Activated naive CD4-positive, alpha-beta T cell treated with anti-CD3 and anti-CD28 coated beads, Interleukin-2, amount 50 U/mL, for 16 hours (primary cell): ENCODE measurements around the gene ARL6IP6.
"Not testable (repeated sequence)": the region's sequence is repeated elsewhere in the genome, so short reads cannot be mapped to it uniquely, and the experiment has no call there.

Experiments
- DNase-seq: peaks from one replicate; pipeline ENCODE4 v3.0.0-alpha.2; 2020

ARL6IP6 gene

GRCh38 chr2:152723918-152724317 is 5.5 kb downstream of the ARL6IP6 start:
- no peak for DNase-seq

- DNase-seq, result no peak
Observed at GRCh38 chr2:152729844-152730243, 11.4 kb downstream of the ARL6IP6 start.

DNA sequence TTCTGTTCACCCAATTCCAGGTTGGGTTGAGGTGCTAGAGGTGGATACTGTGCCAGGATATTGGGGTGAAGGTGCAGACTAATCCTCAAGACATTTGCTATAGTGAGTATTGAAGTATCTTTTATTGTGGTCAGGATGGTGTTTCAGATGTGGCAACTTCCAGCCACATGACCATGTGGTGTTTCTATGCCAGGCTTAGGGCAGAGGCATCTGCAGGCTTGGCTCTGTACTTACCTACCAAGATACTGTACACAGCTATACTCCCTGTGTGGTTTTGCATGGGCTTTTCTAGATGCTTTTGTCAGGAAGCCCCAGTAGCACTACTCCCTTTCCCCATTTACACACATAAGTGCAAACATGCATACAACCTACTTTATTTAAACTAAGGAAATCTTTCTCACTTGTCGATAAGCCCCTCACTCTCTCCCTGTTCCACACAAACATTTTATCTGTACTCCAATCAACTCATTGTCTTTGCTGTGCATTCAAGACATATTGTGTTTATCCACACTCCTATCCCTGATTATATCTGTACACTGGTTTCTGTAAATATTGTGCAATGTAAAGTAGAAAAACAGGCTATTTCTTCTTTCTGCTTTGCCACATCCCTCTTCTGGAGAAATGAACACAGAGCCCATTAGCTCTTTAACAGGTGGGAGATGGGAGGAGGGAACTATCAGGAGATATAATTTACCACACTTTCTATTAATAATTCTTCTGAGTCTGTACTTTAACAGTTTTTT is 12.3 kb downstream of the ARL6IP6 start:
- DNase-seq, result no peak

DNA sequence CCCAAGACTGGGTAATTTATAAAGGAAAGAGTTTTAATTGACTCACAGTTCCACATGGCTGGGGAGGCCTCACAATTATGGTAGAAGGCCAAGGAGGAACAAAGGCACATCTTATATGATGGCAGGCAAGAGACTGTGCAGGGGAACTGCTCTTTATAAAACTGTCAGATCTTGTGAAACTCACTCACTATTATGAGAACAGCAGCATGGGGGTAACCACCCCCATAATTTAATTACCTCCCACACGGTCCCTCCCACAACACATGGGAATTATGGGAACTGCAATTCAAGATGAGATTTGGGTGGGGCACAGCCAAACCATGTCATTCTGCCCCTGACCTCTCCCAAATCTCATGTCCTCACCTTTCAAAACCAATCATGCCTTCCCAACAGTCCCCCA is 19.1 kb downstream of the ARL6IP6 start:
- DNase-seq, result not testable (repeated sequence)

DNA sequence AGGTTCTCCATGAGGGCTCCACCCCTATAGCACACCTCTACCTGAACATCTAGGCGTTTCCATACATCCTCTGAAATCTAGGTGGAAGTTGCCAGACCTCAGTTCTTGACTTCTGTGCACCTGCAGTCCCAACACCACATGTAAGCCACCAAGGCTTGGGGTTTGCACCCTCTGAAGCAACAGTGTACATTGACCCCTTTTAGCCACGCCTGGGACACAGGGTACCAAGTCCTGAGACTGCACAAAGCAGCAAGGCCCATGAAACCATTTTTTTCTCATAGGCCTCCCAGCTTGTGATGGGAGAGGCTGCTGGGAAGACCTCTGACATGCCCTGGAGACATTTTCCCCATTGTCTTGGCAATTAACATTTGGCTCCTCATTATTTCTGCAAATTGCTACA is 20.0 kb downstream of the ARL6IP6 start:
- DNase-seq, result no peak

DNA sequence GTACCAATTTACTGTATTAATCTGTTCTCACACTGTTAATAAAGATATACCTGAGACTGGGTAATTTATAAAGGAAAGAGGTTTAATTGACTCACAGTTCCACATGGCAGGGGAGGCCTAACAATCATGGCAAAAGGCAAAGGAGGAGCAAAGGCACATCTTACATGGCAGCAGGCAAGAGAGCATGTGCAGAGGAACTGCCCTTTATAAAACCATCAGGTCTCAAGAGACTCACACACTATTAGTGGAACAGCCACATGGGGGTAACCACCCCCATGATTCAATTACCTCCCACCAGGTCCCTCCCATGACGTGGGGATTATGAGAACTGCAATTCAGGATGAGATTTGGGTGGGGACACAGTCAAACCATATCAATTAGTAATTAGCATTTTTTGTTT is 21.3 kb downstream of the ARL6IP6 start:
- not testable (repeated sequence) for DNase-seq

- no peak for DNase-seq
Observed at GRCh38 chr2:152740743-152741328, 22.4 kb downstream of the ARL6IP6 start.

GRCh38 chr2:152743002-152743401 is 24.6 kb downstream of the ARL6IP6 start:
- DNase-seq, result no peak

DNA sequence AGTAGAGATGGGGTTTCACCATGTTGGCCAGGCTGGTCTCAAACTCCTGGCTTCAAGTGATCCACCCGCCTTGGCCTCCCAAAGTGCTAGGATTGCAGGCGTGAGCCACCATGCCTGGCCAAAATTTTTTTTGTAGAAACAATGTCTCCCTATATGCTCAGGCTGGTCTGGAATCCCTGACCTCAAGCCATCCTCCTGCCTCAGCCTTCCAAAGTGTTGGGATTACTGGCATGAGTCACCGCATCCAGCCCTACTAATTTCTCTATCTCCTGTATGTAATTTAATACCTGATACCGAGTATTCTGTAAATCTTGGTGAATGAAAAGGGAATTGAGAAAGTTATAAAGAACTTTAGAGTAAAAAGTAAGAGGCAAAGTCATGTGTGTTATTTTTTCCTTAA is 29.3 kb downstream of the ARL6IP6 start:
- DNase-seq, result not testable (repeated sequence)

- DNase-seq, result no peak
Observed at GRCh38 chr2:152755029-152755428, 36.6 kb downstream of the ARL6IP6 start.

DNA sequence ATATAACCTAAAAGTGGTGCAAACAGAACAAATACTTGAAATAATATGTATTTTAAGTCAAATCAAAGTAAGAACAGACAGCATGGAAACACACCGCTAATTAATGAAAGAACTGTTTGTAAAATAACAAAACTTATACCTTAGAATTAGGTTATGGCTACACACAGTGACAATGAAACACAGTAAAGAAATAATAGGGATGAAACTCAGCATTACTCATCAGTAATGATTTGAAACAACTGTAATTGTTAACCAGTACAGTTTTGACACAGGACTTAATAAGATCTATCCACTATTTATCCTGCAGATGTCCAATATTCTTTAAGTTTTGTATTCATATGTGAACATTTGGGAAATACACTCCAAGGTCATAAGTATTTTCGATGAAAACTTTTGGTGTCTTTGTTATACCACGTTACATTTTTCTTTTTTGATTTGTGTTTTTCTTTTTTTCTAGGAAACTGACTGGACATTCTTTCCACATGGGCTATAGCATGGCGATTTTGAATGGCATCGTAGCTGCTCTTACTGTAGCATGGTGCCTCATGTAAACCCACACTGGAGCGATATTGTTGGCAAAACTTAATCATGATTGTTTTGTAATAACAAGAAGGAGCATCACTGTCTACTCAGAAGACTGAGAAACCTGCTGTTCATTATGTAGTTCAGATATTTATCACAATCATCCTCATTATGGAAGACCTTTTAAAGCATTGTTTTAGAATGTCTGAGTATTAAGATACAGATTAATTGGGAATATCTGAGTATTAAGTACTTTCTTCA is 41.1 kb downstream of the ARL6IP6 start:
- DNase-seq, result no peak

GRCh38 chr2:152761214-152761613 is 42.8 kb downstream of the ARL6IP6 start:
- no peak for DNase-seq

- DNase-seq, result no peak
Observed at GRCh38 chr2:152762202-152762601, 43.8 kb downstream of the ARL6IP6 start.

DNA sequence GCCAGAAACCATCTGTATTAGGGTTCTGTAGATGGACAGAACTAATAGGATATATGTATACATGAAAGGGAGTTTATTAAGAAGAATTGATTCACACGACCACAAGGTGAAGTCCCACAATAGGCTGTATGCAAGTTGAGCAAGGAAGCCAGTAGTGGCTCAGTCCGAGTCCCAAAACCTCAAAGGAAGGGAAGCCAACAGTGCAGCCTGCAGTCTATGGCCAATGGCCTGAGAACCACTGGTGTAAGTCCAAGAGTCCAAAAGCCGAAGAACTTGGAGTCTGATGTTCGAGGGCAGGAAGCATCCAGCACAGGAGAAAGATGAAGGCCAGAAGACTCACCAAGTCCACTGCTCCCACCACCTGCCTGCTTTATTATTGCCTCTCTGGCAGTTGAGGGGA is 44.8 kb downstream of the ARL6IP6 start:
- not testable (repeated sequence) for DNase-seq

- no peak for DNase-seq
Observed at GRCh38 chr2:152763651-152764050, 45.2 kb downstream of the ARL6IP6 start.

DNA sequence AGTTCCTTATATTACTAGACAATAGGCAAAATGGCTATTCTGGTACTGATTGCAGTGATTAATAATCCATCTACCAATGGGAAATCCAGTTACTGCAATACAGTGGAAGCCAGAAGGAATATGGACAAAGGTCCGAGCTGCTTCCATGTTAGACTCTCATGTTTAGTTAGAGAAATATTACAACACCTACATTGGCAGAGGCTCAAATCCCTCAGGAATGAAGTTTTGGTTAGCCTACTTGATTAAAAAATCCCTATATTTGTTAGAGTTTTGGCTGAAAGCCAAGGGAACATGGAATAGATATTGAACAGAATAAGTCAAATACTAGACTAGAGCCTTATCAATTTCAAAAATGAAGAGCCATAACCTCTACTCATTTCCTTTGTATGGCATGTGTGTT is 48.5 kb downstream of the ARL6IP6 start:
- no peak for DNase-seq

DNA sequence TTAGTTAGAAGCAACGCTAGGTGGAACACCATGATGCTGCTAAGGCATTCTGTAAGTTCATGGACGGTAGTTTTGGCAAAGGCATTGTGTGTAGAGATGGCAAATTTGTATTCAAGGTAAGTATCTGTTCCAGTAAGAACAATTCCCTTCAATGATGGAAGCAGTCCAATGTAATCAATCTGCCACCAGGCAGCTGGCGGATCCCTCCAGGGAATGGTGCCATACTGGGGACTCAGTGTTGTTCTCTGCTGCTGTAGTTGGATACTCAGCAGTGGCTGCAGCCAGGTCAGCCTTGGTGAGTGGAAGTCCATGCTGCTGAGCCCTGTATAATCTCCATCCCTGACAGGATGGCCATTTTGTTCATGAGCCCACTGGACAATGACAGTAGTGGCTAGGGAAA is 62.8 kb downstream of the ARL6IP6 start:
- no peak for DNase-seq

GRCh38 chr2:152782171-152782570 is 63.8 kb downstream of the ARL6IP6 start:
- no peak for DNase-seq

DNA sequence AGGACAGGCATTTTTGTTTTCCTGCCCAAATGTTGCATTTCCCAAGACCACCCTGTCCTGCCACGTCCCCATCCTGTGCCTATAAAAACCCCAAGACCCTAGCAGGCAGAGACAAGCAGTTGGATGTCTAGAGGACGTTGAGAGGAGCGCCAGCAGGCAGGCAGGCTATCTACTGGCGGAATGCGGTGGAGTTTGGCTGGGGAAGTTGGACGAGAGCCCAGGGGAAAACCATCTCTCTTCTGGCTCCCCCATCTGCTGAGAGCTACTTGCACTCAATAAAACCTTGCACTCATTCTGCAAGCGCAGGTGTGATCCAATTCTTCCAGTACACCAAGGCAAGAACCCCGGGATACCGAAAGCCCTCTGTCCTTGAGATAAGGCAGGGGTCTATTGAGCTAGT is 72.5 kb downstream of the ARL6IP6 start:
- no peak for DNase-seq

DNA sequence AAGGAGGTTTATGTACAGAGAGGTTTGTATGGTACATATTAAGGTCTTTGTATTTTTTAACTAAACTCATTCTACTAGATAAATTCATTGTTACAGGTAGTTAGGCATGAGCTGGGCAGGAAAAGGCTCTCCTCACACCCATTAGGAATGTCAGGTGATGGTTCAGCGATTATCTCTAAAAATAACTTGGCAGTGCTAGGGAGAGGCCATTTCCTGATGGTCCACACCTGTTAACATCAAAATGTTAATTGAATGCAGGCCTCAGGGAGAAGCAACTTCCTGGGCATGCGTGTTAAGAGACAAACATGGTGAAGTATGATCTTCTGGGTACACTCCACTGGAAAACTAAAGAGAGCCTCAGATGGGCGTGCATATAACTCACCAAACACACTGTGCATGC is 73.6 kb downstream of the ARL6IP6 start:
- DNase-seq, result no peak

DNA sequence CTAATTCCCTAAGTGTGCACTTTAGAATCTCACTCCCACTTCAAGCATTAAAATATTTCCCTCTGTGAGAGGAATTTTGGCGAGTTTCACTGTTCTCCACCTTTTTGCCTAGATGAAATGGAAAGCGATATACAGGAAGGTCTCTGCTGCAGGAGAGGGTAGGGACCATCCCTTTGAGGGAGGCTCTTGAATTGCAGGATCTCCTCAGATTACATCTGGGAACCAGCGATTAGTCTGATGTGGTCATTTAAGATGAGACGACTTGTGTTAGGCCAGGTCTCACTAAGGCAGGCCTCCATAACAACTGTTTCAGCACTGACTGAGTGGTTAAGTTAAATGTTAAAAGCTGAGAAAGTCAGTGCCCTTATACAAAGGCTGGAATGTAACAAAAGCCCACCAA is 74.6 kb downstream of the ARL6IP6 start:
- DNase-seq, result no peak

DNA sequence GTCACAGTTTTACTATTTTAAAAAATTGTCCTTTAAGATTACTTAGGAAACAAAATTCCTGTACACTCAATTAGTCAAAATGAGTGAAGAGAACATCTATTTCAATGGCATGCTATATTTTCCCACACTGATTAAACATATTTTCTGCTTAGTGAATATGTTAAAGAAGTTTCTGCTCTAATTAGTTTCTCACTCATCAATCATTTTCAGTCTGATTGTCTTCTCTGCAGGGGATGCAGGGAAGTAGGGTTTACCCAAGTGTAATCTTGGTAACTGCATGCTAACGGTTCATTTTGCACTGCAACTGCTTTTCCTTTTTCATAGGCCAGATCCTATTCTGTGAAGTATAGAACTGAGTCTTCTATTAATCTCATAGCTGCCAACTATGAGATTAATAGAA is 78.5 kb downstream of the ARL6IP6 start:
- DNase-seq, result no peak

DNA sequence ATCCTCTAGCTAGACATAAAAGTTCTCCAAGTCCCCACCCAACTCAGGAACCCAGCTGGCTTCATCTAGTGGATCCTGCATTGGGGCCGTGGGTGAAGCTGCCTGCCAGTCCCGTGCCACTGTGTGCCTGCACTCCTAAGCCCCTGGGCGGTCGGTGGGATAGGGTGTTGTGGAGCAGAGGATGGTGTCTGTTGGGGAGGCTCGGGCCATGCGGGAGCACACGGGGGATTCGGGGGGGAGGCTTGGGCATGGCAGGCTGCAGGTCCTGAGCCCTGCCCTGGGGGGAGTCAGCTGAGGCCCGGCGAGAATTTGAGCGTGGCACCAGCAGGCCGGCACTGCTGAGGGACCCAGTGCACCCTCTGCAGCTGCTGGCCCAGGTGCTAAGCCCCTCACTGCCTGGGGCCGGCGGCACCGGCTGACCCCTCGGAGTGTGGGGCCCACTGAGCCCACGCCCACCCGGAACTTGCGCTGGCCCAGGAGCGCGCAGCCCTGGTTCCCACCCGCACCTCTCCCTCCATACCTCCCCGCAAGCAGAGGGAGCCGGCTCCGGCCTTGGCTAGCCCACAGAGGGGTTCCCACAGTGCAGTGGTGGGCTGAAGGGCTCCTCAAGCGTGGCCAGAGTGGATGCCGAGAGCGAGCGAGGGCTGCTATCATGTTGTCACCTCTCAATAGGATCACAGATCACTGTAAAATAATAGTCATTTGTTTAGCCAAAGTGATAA is 86.4 kb downstream of the ARL6IP6 start:
- no peak for DNase-seq
